ENCODE measurements around the gene OSBPL9. TPM values are rescaled to one million over a fixed set of nuclear protein-coding genes. Genes with fewer than 3 reads are reported as not detected.

Gene OSBPL9
- total RNA-seq, 4 donors from 2014 or later: 95.6 to 272 (median 128) TPM

GRCh38 chr1:51636191-51636590 is 19.3 kb downstream of the OSBPL9 start:
- WGBS, 2 donors: 94 to 98% methylated on average over 2 of the region's 2 CpGs
- Histone ChIP-seq H3K9me3 (no peaks in the 10 kb centered on the region), H3K4me3 (replicated peaks in 1 of 3) (no peak overlapping the region), H3K27me3 (no peaks in the 10 kb centered on the region), H3K4me1 (no peaks in the 10 kb centered on the region), H3K27ac (no peak overlapping the region), H3K36me3 (no peaks in the 10 kb centered on the region)
- intact Hi-C loops (cut with DNase I): no loop called here
- no peak for DNase-seq
- no peak for TF ChIP-seq POLR2A (IDR thresholded peaks at IDR 0.05)
- no peak for TF ChIP-seq CTCF (IDR thresholded peaks at IDR 0.05)

GRCh38 chr1:51636764-51637522 is 20.1 kb downstream of the OSBPL9 start:
- Histone ChIP-seq H3K4me3 (replicated peaks in 1 of 3) (no peak overlapping the region), H3K4me1 (no peaks in the 10 kb centered on the region), H3K9me3 (no peaks in the 10 kb centered on the region), H3K36me3 (no peaks in the 10 kb centered on the region), H3K27me3 (no peaks in the 10 kb centered on the region), H3K27ac (peak overlapping the region in 1 of 3 donors; percentile 4)
- no peak for DNase-seq
- WGBS, 2 donors: 72 to 84% methylated on average over 6 of the region's 6 CpGs
- TF ChIP-seq POLR2A (IDR thresholded peaks at IDR 0.05) (no peak), CTCF (IDR thresholded peaks at IDR 0.05) (no peak)
- intact Hi-C loops (cut with DNase I): no loop called here

- no peaks in the 10 kb centered on the region for H3K9me3 ChIP-seq
- TF ChIP-seq CTCF (IDR thresholded peaks at IDR 0.05) (no peak), POLR2A (IDR thresholded peaks at IDR 0.05) (no peak)
- WGBS, 2 donors: 94 to 95% methylated on average over 3 of the region's 3 CpGs
- H3K36me3 ChIP-seq: no peaks in the 10 kb centered on the region
- H3K27ac ChIP-seq: no peak overlapping the region
- intact Hi-C loops (cut with DNase I): no loop called here
- H3K27me3 ChIP-seq: no peaks in the 10 kb centered on the region
- H3K4me3 ChIP-seq (replicated peaks in 1 of 3): no peak overlapping the region
- DNase-seq: no peak
- peaks cover 0 to 8% of the 10 kb centered on the region in 2 donors for H3K4me1 ChIP-seq
Measured at GRCh38 chr1:51638350-51638749, 21.5 kb downstream of the OSBPL9 start.

GRCh38 chr1:51639694-51640093 is 22.8 kb downstream of the OSBPL9 start:
- intact Hi-C loops (cut with DNase I): no loop called here
- H3K4me1 ChIP-seq: peaks cover 2 to 10% of the 10 kb centered on the region in 2 donors
- DNase-seq: no peak
- 97 to 99% methylated on average over 3 of the region's 3 CpGs for WGBS, 2 donors
- H3K36me3 ChIP-seq: no peaks in the 10 kb centered on the region
- H3K27ac ChIP-seq: no peak overlapping the region
- no peaks in the 10 kb centered on the region for H3K9me3 ChIP-seq
- H3K27me3 ChIP-seq: no peaks in the 10 kb centered on the region
- H3K4me3 ChIP-seq (replicated peaks in 1 of 3): no peak overlapping the region
- TF ChIP-seq CTCF (IDR thresholded peaks at IDR 0.05) (no peak), POLR2A (IDR thresholded peaks at IDR 0.05) (no peak)

GRCh38 chr1:51641096-51641495 is 24.2 kb downstream of the OSBPL9 start:
- intact Hi-C loops (cut with DNase I): no loop called here
- no peak for DNase-seq
- H3K4me3 ChIP-seq (replicated peaks in 1 of 3): no peak overlapping the region
- WGBS, 2 donors: 97 to 100% methylated on average over 2 of the region's 2 CpGs
- H3K4me1 ChIP-seq: peaks cover 6 to 10% of the 10 kb centered on the region in 2 donors
- H3K27me3 ChIP-seq: no peaks in the 10 kb centered on the region
- no peak overlapping the region for H3K27ac ChIP-seq
- H3K36me3 ChIP-seq: no peaks in the 10 kb centered on the region
- no peaks in the 10 kb centered on the region for H3K9me3 ChIP-seq
- no peak for TF ChIP-seq CTCF (IDR thresholded peaks at IDR 0.05)
